HG03064 (cell line): ENCODE data around the gene LRRC3C.
"Not testable (repeated sequence)": the region's sequence is repeated elsewhere in the genome, so short reads cannot be mapped to it uniquely, and the experiment has no call there.

Source experiments
- ATAC-seq: cut with Tn5 transposase; IDR thresholded peaks from one replicate; pipeline ENCODE4 v1.9.1; 2021; ENCODE audit warnings: low read depth; ENCODE audit not compliant: unreplicated experiment

LRRC3C gene

DNA sequence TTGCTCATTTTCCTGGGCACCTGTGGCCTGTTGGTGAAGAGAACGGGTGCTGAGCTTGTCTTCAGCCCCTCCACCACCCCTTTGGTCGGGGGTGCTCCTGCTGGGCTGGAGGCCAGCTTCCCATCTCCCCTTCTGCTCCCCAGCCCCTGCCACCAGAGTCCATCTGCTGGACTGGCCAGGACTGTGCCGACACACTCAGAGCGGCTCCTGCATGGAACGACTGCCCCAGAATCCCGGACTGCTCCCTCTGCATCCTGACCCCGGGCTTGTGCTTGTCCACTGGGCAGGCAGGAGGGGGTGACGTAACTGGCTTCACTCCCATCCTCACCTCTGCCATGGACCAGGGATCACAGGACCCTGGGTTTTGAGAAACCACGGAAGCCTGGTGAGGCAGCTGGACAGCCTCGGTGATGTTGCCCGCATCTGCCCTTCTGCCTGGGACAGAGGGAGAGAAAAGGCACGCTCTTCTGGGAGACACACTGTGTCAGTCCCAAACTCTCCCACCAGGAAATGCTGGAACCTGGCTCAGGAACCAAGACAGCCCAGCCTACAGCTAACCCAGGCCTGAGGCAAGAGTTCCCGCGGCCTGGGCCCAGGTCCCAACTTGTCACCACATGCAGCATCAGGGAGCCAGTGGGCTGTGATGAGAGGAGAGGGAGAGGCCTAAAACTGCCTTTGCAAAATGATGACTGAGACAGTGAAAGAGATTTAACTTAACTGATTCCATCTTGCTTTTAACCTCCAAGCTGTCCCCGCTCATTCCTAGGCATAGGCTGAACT, 19.2 kb downstream of the LRRC3C start:
- ATAC-seq = no peak

- ATAC-seq = not testable (repeated sequence)
Observed at GRCh38 chr17:39948489-39948828, 20.9 kb downstream of the LRRC3C start.

GRCh38 chr17:39949028-39949427, 21.5 kb downstream of the LRRC3C start:
- ATAC-seq = no peak

DNA sequence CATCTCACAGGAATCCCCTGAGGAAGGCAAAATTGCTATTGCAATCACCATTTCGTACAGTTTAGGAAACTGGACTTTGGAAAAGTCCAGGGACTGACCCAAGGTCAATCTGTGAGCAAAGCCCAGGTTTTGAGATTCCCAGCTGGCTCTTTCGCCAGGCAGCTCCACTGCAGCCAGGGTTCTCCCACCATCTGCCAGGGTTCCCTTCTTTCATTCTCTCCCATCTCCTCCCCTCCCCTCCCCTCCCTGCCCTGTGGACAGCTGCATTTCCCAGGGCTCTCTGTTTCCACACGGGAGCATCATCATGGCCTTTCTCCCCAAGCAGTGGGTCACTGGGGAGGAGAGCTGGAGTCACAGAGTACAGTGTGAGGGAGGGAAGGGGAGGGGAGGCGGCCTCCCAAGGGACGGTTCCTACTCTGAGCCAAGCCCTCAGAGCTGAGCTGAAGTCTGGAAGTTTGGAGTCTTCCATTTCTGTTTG, 23.4 kb downstream of the LRRC3C start:
- no peak for ATAC-seq

- no peak for ATAC-seq
Observed at GRCh38 chr17:39951924-39952679, 24.6 kb downstream of the LRRC3C start.

- ATAC-seq = peak; percentile 59
Observed at GRCh38 chr17:39952680-39953470, 25.3 kb downstream of the LRRC3C start.

DNA sequence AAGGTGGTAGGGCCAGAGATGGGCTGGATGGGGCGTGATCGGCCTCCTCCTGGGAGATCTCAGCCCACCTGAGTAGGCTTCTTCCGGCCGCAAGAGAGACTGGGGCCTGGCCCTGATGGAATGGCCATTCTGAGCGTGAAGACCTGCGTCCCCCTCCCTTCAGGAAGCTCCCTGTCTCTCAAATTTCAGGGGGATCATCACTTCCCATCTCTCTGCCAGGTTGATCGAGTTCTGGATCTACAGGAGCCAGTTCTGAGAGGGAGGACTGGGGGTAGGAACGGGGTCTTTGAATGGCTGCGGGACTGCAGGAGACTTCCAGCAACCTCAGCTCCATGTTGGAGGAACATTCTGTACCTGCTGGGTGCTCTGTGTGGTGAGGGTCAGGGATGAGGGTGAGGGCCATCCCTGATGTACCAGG, 25.9 kb downstream of the LRRC3C start:
- ATAC-seq = no peak

DNA sequence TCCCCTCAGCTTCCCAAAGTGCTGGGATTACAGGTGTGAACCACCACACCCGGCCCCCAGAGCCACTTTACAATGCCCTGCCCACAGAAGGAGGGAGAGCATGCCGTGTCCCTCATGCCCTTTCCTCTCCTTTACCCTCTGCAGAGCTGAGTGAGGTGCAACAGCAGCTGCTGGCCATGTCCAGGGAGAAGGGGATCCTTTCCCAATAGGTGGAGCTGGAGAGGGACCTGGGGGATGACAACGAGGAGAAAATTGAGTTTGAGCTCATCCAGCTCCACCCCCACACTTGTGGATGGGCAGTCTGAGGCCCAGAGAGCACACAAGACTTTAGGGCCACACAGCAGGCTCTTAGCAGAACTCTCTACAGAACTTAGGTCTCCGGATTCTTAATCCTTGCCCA, 27.3 kb downstream of the LRRC3C start:
- ATAC-seq = no peak

GRCh38 chr17:39955726-39956225, 28.2 kb downstream of the LRRC3C start:
- ATAC-seq = no peak

GRCh38 chr17:39960524-39961041, 33.1 kb downstream of the LRRC3C start:
- no peak for ATAC-seq

- no peak for ATAC-seq
Observed at GRCh38 chr17:39962642-39963220, 35.2 kb downstream of the LRRC3C start, which contains the start of gene GSDMA. GSDMA (plus strand) TSS chr17:39963004; CDS start chr17:39965688, 2,684 bp downstream.

DNA sequence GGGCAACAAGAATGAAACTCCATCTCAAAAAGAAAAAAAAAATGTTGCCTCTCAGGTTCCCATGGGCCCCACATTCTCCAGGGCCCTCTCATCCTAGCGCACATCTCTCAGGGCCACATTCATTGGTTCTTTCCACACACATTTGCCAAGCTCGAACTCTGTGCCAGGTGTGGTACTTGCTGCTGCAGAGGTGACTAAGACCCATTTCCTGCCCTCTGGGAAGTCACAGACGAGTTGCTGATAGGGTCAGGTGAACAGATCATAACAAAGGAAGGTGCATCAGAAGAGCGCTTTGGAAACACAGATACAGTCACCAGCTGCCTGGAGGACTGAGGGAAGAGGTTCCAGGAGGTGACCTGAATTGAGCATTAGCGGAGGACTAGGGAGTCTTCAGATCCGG, 36.3 kb downstream of the LRRC3C start:
- ATAC-seq = no peak

GRCh38 chr17:39965017-39965699, 37.6 kb downstream of the LRRC3C start:
- ATAC-seq = no peak

GRCh38 chr17:39966771-39967170, 39.2 kb downstream of the LRRC3C start:
- no peak for ATAC-seq

GRCh38 chr17:39968761-39969160, 41.2 kb downstream of the LRRC3C start:
- no peak for ATAC-seq

DNA sequence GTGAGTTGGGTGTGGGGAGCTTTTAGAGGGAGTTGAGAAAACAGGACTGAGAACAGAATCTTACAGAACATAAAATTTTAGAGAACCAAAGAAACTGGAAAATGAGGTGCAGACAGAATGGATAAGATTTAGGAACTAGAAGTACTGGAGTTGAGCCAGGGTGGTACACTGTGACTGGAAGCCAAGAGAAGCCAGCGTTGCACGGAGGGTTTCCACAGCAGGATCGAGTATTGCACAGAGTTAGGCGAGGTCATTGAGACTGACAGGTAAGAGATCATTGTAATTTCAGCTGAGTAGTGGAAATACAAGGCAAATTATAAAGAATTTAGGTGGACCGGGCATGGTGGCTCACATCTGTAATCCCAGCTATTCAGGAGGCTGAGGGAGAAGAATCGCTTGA, 41.8 kb downstream of the LRRC3C start:
- ATAC-seq = no peak

- no peak for ATAC-seq
Observed at GRCh38 chr17:39970157-39970692, 42.7 kb downstream of the LRRC3C start.

DNA sequence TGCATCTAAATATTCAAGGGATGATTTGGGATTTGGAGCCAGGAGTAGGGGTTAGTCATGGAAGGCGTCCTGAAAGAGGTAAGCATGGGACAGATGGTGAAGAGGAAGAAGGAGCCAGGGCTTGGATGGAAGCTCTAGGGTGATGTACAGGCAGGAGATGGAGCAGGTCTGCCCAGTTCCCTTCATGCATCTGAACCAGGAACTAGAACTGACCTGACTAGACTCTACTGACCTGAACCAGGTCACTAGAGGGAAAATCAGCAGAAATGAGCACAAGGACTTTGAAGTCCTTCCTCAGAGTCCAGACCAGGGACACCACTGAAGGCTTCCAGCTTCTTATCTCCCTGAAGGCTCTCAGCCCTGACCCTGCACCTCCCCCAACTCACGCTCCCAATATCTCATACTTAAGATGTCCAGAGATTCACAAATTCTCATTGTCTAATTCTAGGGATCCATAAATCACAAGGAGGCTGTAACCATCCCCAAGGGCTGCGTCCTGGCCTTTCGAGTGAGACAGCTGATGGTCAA, 43.6 kb downstream of the LRRC3C start:
- no peak for ATAC-seq

- no peak for ATAC-seq
Observed at GRCh38 chr17:39972271-39972670, 44.7 kb downstream of the LRRC3C start.
